Activated B cell treated with CpG ODN at 0.5 μM for 24 hours (primary cell): ENCODE measurements around the gene C5orf34. TPM values are rescaled to one million over a fixed set of nuclear protein-coding genes. Genes with fewer than 3 reads are reported as not detected.
A peak's percentile ranks its signal among the peaks of the same experiment; 100 is the strongest.
"Not testable (repeated sequence)": the region's sequence is repeated elsewhere in the genome, so short reads cannot be mapped to it uniquely, and the experiment has no call there.

Experiments
- ATAC-seq: fragments of 200-7000 bp; cut with Tn5 transposase; one replicate; pipeline ENCODE4 v1.10.0; 2021; ENCODE audit warnings: low read depth, mild to moderate bottlenecking, moderate library complexity
- CTCF ChIA-PET: fragments of 350-600 bp; sonication (Branson Sonifier 250); formaldehyde crosslinking; loops from one replicate; lab custom pipeline; 2021; ENCODE audit warnings: antibody characterized with exemption; lab: Charles Lee
- POLR2A ChIA-PET: fragments of 350-600 bp; sonication (Branson Sonifier 250); formaldehyde crosslinking; loops from one replicate; lab custom pipeline; 2021; ENCODE audit warnings: antibody characterized with exemption; lab: Charles Lee
- DNase-seq: peaks from one replicate; pipeline ENCODE4 v3.0.0; 2022
- H3K27ac Mint-ChIP-seq: one replicate; pipeline ENCODE4 v1.8.0; 2020; ENCODE audit warnings: mixed read lengths
- H3K27me3 Mint-ChIP-seq: one replicate; pipeline ENCODE4 v1.8.0; 2021; ENCODE audit warnings: mixed read lengths
- H3K36me3 Mint-ChIP-seq: one replicate; pipeline ENCODE4 v1.8.0; 2021; ENCODE audit warnings: low read depth, mixed read lengths
- H3K4me1 Mint-ChIP-seq: one replicate; pipeline ENCODE4 v1.8.0; 2021; ENCODE audit warnings: mixed read lengths
- H3K4me3 Mint-ChIP-seq: one replicate; pipeline ENCODE4 v1.8.0; 2020; ENCODE audit warnings: mild to moderate bottlenecking, mixed read lengths
- H3K9me3 Mint-ChIP-seq: one replicate; pipeline ENCODE4 v1.8.0; 2020; ENCODE audit warnings: mixed read lengths
- CTCF ChIP-seq: fragments of 200-600 bp; IDR thresholded peaks from one replicate; pipeline ENCODE4 v1.8.0; 2022; ENCODE audit warnings: antibody characterized with exemption, mild to moderate bottlenecking
- intact Hi-C: fragments of 100-400 bp; cut with micrococcal nuclease; formaldehyde crosslinking; loops from one replicate; pipeline ENCODE4 v1.15.1; 2024
- total RNA-seq: library from RNA; stranded (reverse); gene quantifications from 2 replicates; pipeline ENCODE4 v1.2.3, GENCODE V29; 2022

C5orf34 gene
- total RNA-seq, 1 donor from 2014 or later: 4.7 TPM

GRCh38 chr5:43556857-43557542 is 42.1 kb upstream of the C5orf34 start, which contains the start of gene PAIP1:
Gene PAIP1 (minus strand): TSS chr5:43557077. CDS start chr5:43556846, 231 bp downstream.
- Mint-ChIP-seq H3K27ac (peak within 1 kb of the TSS; percentile 94), H3K27me3 (no peaks in the 10 kb centered on the region), H3K4me1 (peaks cover 21% of the 10 kb centered on the region), H3K9me3 (no peaks in the 10 kb centered on the region), H3K4me3 (peak within 1 kb of the TSS; percentile 89), H3K36me3 (peaks cover 8% of the 10 kb centered on the region)
- ChIA-PET CTCF (interaction anchor here (0.7 to 3.3 kb wide), 2 partner anchors 46 to 73 kb away, joined by 3 to 19 read pairs; partner anchors contain the start of genes NNT and TMEM267), POLR2A (interaction anchor here (0.6 to 4.4 kb wide), 7 partner anchors 42 to 608 kb away, joined by 3 to 59 read pairs (median 9); partner anchors contain the start of genes C5orf34, NNT, TMEM267 and ZNF131)
- intact Hi-C loops: loop anchor here (1.0 to 5.0 kb wide), 11 partner anchors 42 to 1653 kb away; partner anchors contain the start of genes C5orf34, FBXO4, HMGCS1 and NIM1K
- peak; percentile 93 for ATAC-seq
- DNase-seq: peak; percentile 90
- peak; percentile 41 for TF ChIP-seq CTCF

- not testable (repeated sequence) for H3K9me3 Mint-ChIP-seq, H3K27ac Mint-ChIP-seq, ATAC-seq, H3K27me3 Mint-ChIP-seq, H3K36me3 Mint-ChIP-seq, DNase-seq
- CTCF ChIA-PET: interaction anchor here (0.9 to 3.3 kb wide), 3 partner anchors 41 to 74 kb away, joined by 3 to 19 read pairs (median 3); partner anchors contain the start of gene TMEM267
- peak overlapping the region; percentile 89 for H3K4me3 Mint-ChIP-seq
- H3K4me1 Mint-ChIP-seq: peaks cover 21% of the 10 kb centered on the region
- POLR2A ChIA-PET: interaction anchor here (0.6 to 4.4 kb wide), 7 partner anchors 41 to 607 kb away, joined by 3 to 59 read pairs (median 9); partner anchors contain the start of genes C5orf34, NNT, TMEM267 and ZNF131
- intact Hi-C loops: loop anchor here (1.0 to 5.0 kb wide), 10 partner anchors 41 to 1652 kb away; partner anchors contain the start of genes C5orf34, FBXO4, NIM1K and NNT
Observed at GRCh38 chr5:43556607-43556856, 41.6 kb upstream of the C5orf34 start.

DNA sequence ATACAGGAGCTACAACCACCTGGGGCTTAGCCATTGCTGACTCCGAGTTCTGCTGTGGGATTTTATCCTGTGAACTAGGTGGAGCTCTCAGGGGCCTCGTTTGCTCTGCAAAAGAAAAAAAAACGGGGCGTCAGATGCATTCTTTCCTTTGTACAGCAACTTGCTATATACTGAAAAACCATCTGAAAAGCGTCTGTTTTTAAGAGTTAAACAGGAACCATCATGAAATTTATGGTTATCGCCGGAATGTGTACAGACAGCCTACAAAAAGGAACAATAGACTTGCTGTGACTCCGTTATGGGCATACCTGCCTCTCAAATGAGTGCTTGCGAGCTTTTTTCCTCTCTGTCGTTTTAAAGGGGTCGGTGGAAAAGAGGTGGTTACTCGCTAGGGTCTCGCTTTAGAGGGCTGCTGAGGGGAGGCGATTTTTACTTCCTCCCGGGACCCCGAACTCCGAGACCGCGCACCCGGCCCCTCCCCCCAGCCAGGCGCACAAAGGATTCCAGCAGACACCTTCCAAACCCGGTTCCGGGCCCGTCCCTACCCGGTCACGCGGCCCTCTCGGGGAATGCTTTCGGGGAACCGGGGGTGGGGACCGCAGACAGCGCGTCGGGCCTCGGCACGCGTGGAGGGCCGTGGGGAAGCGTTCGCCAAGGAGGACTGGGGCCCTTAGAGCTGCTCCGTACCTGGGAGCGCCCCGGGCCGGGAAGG is 41.1 kb upstream of the C5orf34 start:
- H3K36me3 Mint-ChIP-seq: peaks cover 8% of the 10 kb centered on the region
- CTCF ChIA-PET: interaction anchor here (0.9 to 3.3 kb wide), 3 partner anchors 41 to 73 kb away, joined by 3 to 19 read pairs (median 3); partner anchors contain the start of gene TMEM267
- no peaks in the 10 kb centered on the region for H3K27me3 Mint-ChIP-seq
- H3K27ac Mint-ChIP-seq: peak overlapping the region; percentile 88
- no peaks in the 10 kb centered on the region for H3K9me3 Mint-ChIP-seq
- no peak for TF ChIP-seq CTCF
- DNase-seq (no peak), ATAC-seq (no peak)
- peak overlapping the region; percentile 88 for H3K4me3 Mint-ChIP-seq
- POLR2A ChIA-PET: interaction anchor here (0.6 to 4.4 kb wide), 8 partner anchors 41 to 607 kb away, joined by 3 to 59 read pairs (median 7); partner anchors contain the start of genes C5orf34, NNT, TMEM267 and ZNF131
- intact Hi-C loops: loop anchor here (1.0 to 5.0 kb wide), 10 partner anchors 41 to 1652 kb away; partner anchors contain the start of genes C5orf34, FBXO4, NIM1K and NNT
- H3K4me1 Mint-ChIP-seq: peaks cover 22% of the 10 kb centered on the region

GRCh38 chr5:43554497-43554896 is 39.5 kb upstream of the C5orf34 start:
- ChIA-PET POLR2A (interaction anchor here (2.0 to 4.4 kb wide), 2 partner anchors 49 to 70 kb away, joined by 10 to 59 read pairs; partner anchors contain the start of genes NNT and TMEM267), CTCF (no interaction called here)
- no peak for TF ChIP-seq CTCF
- Mint-ChIP-seq H3K4me1 (peaks cover 29% of the 10 kb centered on the region), H3K27me3 (no peaks in the 10 kb centered on the region), H3K27ac (no peak overlapping the region), H3K4me3 (no peak overlapping the region), H3K9me3 (no peaks in the 10 kb centered on the region), H3K36me3 (peaks cover 13% of the 10 kb centered on the region)
- DNase-seq (no peak), ATAC-seq (no peak)
- intact Hi-C loops: no loop called here

DNA sequence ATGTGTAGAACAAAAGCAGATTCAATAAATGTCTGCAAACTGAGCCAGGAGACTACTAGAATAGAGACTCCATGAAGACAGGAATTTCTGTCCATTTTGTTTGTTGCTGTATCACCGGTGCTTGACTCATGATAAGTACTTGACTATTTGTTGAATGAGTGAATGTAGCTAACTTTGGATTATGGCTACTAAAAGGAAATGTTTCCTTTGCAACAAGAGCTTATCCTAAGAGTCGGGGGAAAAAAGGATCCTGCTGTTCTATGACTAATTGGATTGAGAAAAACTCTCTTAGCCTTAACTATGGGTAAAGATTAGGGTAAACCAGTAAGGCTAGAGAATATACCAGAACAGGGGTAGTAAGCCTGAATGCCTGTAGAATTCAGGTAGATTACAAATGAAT is 38.4 kb upstream of the C5orf34 start:
- no peak for ATAC-seq
- no peak for TF ChIP-seq CTCF
- POLR2A ChIA-PET: interaction anchor here (2.0 to 4.4 kb wide), 2 partner anchors 50 to 69 kb away, joined by 10 to 59 read pairs; partner anchors contain the start of genes NNT and TMEM267
- no peak overlapping the region for H3K27ac Mint-ChIP-seq
- no peak overlapping the region for H3K4me3 Mint-ChIP-seq
- intact Hi-C loops: no loop called here
- no peaks in the 10 kb centered on the region for H3K9me3 Mint-ChIP-seq
- peaks cover 21% of the 10 kb centered on the region for H3K36me3 Mint-ChIP-seq
- CTCF ChIA-PET: no interaction called here
- H3K27me3 Mint-ChIP-seq: no peaks in the 10 kb centered on the region
- DNase-seq: no peak
- peaks cover 31% of the 10 kb centered on the region for H3K4me1 Mint-ChIP-seq
